Measurements from ENCODE around the gene SSUH2. TPM values are rescaled to one million over a fixed set of nuclear protein-coding genes. Genes with fewer than 3 reads are reported as not detected.

The SSUH2 gene
- total and polyA plus RNA-seq, 2 of the 13 experiments (the other 11 are each of a cell fraction or from before 2014, with no cell fraction given) = 38.1 to 136 TPM

GRCh38 chr3:8655387-8655835, 10.8 kb upstream of the SSUH2 start (continued):
- TF ChIP-seq, protein P1, sequence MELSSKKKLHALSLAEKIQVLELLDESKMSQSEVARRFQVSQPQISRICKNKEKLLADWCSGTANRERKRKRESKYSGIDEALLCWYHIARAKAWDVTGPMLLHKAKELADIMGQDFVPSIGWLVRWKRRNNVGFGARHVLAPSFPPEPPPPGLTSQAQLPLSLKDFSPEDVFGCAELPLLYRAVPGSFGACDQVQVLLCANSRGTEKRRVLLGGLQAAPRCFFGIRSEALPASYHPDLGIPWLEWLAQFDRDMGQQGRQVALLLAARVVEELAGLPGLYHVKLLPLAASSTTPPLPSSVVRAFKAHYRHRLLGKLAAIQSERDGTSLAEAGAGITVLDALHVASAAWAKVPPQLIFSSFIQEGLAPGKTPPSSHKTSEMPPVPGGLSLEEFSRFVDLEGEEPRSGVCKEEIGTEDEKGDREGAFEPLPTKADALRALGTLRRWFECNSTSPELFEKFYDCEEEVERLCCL (CRISPR knock-in tag; IDR thresholded peaks at IDR 0.05; ENCODE audit: borderline replicate concordance) = no peak
- TF ChIP-seq RARG (CRISPR knock-in tag; IDR thresholded peaks at IDR 0.05; ENCODE audit: low read depth) = no peak
- TF ChIP-seq ZNF580 (CRISPR knock-in tag; IDR thresholded peaks at IDR 0.05; ENCODE audit: borderline replicate concordance, low read depth) = no peak
- TF ChIP-seq NFYC (CRISPR knock-in tag; IDR thresholded peaks at IDR 0.05) = peak; percentile 66
- peak; percentile 55; the same call in 1 of the 3 replicates for TF ChIP-seq MXI1 (IDR thresholded peaks at IDR 0.05; ENCODE audit: borderline replicate concordance, low read depth, low read length)
- TF ChIP-seq ZBTB44 (CRISPR knock-in tag; IDR thresholded peaks at IDR 0.05) = no peak
- TF ChIP-seq NFIB (CRISPR knock-in tag; IDR thresholded peaks at IDR 0.05; ENCODE audit: borderline replicate concordance) = no peak
- no peak for TF ChIP-seq ZNF530 (CRISPR knock-in tag; IDR thresholded peaks at IDR 0.05; ENCODE audit: low read depth)
- no peak for TF ChIP-seq ZNF780A (CRISPR knock-in tag; IDR thresholded peaks at IDR 0.05)
- no peak for TF ChIP-seq NR0B2 (CRISPR knock-in tag; IDR thresholded peaks at IDR 0.05)
- no peak for TF ChIP-seq TOE1 (CRISPR knock-in tag; IDR thresholded peaks at IDR 0.05)
- TF ChIP-seq ATRX (CRISPR knock-in tag; IDR thresholded peaks at IDR 0.05; ENCODE audit: borderline replicate concordance) = no peak
- TF ChIP-seq NCOA2 (CRISPR knock-in tag; IDR thresholded peaks at IDR 0.05) = peak; percentile 76; the same call in 1 of the 2 replicates
- TF ChIP-seq GTF3A (CRISPR knock-in tag; conservative IDR thresholded peaks at IDR 0.05) = no peak
- TF ChIP-seq ZNF510 (CRISPR knock-in tag; IDR thresholded peaks at IDR 0.05; ENCODE audit: low read depth) = no peak
- no peak for TF ChIP-seq POGK (CRISPR knock-in tag; conservative IDR thresholded peaks at IDR 0.05)
- TF ChIP-seq, protein P2, sequence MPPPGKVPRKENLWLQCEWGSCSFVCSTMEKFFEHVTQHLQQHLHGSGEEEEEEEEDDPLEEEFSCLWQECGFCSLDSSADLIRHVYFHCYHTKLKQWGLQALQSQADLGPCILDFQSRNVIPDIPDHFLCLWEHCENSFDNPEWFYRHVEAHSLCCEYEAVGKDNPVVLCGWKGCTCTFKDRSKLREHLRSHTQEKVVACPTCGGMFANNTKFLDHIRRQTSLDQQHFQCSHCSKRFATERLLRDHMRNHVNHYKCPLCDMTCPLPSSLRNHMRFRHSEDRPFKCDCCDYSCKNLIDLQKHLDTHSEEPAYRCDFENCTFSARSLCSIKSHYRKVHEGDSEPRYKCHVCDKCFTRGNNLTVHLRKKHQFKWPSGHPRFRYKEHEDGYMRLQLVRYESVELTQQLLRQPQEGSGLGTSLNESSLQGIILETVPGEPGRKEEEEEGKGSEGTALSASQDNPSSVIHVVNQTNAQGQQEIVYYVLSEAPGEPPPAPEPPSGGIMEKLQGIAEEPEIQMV (CRISPR knock-in tag; IDR thresholded peaks at IDR 0.05; ENCODE audit: low read depth) = no peak
- TF ChIP-seq ZNF350 (CRISPR knock-in tag; IDR thresholded peaks at IDR 0.05; ENCODE audit: borderline replicate concordance, low read depth) = no peak
- TF ChIP-seq DMTF1 (CRISPR knock-in tag; IDR thresholded peaks at IDR 0.05) = no peak
- TF ChIP-seq FOXJ3 (CRISPR knock-in tag; IDR thresholded peaks at IDR 0.05; ENCODE audit: borderline replicate concordance) = no peak

Data from HepG2 (cell line).